HFFc6 (cell line): ENCODE measurements around the gene TAPBP. TPM values are rescaled to one million over a fixed set of nuclear protein-coding genes. Genes with fewer than 3 reads are reported as not detected.

Experiments
- DNase-seq: peaks from one replicate; pipeline ENCODE4 v3.0.0-alpha.2; 2018
- H3K27ac Mint-ChIP-seq: 2 replicates; pipeline ENCODE4 v1.8.0; 2020; ENCODE audit warnings: mild to moderate bottlenecking, mixed read lengths
- H3K27me3 Mint-ChIP-seq: 2 replicates; pipeline ENCODE4 v1.8.0; 2021; ENCODE audit warnings: mild to moderate bottlenecking, moderate library complexity, mixed read lengths; ENCODE audit not compliant: insufficient read depth
- H3K36me3 Mint-ChIP-seq: 2 replicates; pipeline ENCODE4 v1.8.0; 2021; ENCODE audit warnings: low read depth, mixed read lengths
- H3K4me1 Mint-ChIP-seq: 2 replicates; pipeline ENCODE4 v1.8.0; 2020; ENCODE audit warnings: low read depth, mixed read lengths
- H3K4me3 Mint-ChIP-seq: 2 replicates; pipeline ENCODE4 v1.8.0; 2020; ENCODE audit warnings: mild to moderate bottlenecking, moderate library complexity, mixed read lengths
- H3K9me3 Mint-ChIP-seq: 2 replicates; pipeline ENCODE4 v1.8.0; 2020; ENCODE audit warnings: mild to moderate bottlenecking, mixed read lengths
- CTCF ChIP-seq: fragments of 200-600 bp; sonication (generic); IDR thresholded peaks from 2 replicates; pipeline ENCODE4 v1.5.0; 2021; ENCODE audit warnings: antibody characterized with exemption, mild to moderate bottlenecking
- total RNA-seq, 6 experiments: library from RNA; stranded (reverse); fragmentation: NEBNext Ultra II Directional; extraction: Animal tissue kit (Norgen Biotek cat#: 25700); gene quantifications; 2 replicates in 1 of 6; 3 replicates in 5 of 6; pipeline ENCODE4 v1.2.3, GENCODE V29; 2021

TAPBP gene
- total RNA-seq, 6 experiments from 2014 or later, result 88.7 to 118 (median 104) TPM

GRCh38 chr6:33295621-33296369 is 18.1 kb downstream of the TAPBP start:
- H3K27me3 Mint-ChIP-seq, result peaks cover 17% of the 10 kb centered on the region
- no peak for TF ChIP-seq CTCF
- H3K9me3 Mint-ChIP-seq, result peaks cover 4% of the 10 kb centered on the region
- DNase-seq, result no peak
- H3K27ac Mint-ChIP-seq, result no peak overlapping the region; the same call in 1 of the 2 replicates
- H3K4me3 Mint-ChIP-seq, result no peak overlapping the region
- H3K4me1 Mint-ChIP-seq, result peaks cover 33% of the 10 kb centered on the region
- peaks cover 19% of the 10 kb centered on the region; the same call in 1 of the 2 replicates for H3K36me3 Mint-ChIP-seq

- Mint-ChIP-seq H3K36me3 (peaks cover 21% of the 10 kb centered on the region), H3K9me3 (peaks cover 4% of the 10 kb centered on the region), H3K27me3 (peaks cover 7% of the 10 kb centered on the region), H3K4me1 (peaks cover 35% of the 10 kb centered on the region), H3K4me3 (no peak overlapping the region), H3K27ac (peak overlapping the region; percentile 4; the same call in 1 of the 2 replicates)
- no peak for TF ChIP-seq CTCF
- no peak for DNase-seq
Observed at GRCh38 chr6:33294086-33294823, 19.6 kb downstream of the TAPBP start.

- H3K4me3 Mint-ChIP-seq, result no peak overlapping the region
- H3K27ac Mint-ChIP-seq, result peak overlapping the region; percentile 40
- DNase-seq, result no peak
- peaks cover 3% of the 10 kb centered on the region for H3K9me3 Mint-ChIP-seq
- H3K36me3 Mint-ChIP-seq, result peaks cover 32% of the 10 kb centered on the region
- H3K4me1 Mint-ChIP-seq, result peaks cover 40% of the 10 kb centered on the region
- H3K27me3 Mint-ChIP-seq, result peaks cover 3% of the 10 kb centered on the region
- no peak for TF ChIP-seq CTCF
Observed at GRCh38 chr6:33292996-33293682, 20.7 kb downstream of the TAPBP start.

- Mint-ChIP-seq H3K36me3 (peaks cover 46% of the 10 kb centered on the region), H3K27me3 (no peaks in the 10 kb centered on the region; the same call in 1 of the 2 replicates), H3K27ac (peak overlapping the region; percentile 82; the same call in 1 of the 2 replicates), H3K4me3 (peak overlapping the region; percentile 94), H3K9me3 (no peaks in the 10 kb centered on the region), H3K4me1 (peaks cover 42% of the 10 kb centered on the region)
- no peak for TF ChIP-seq CTCF
- DNase-seq, result no peak
Observed at GRCh38 chr6:33290459-33290858, 23.4 kb downstream of the TAPBP start.

GRCh38 chr6:33289784-33290315 is 24.0 kb downstream of the TAPBP start:
- Mint-ChIP-seq H3K27ac (peak overlapping the region; percentile 82), H3K36me3 (peaks cover 46% of the 10 kb centered on the region), H3K4me1 (peaks cover 42% of the 10 kb centered on the region), H3K27me3 (no peaks in the 10 kb centered on the region; the same call in 1 of the 2 replicates), H3K9me3 (no peaks in the 10 kb centered on the region), H3K4me3 (peak overlapping the region; percentile 94)
- TF ChIP-seq CTCF, result no peak
- no peak for DNase-seq
